Activated naive CD4-positive, alpha-beta T cell treated with anti-CD3 and anti-CD28 coated beads for 36 hours (primary cell): ENCODE measurements around the gene TTYH2. TPM values are rescaled to one million over a fixed set of nuclear protein-coding genes. Genes with fewer than 3 reads are reported as not detected.

Source experiments
- CTCF ChIA-PET: fragments of 350-600 bp; sonication (Branson Sonifier 250); formaldehyde crosslinking; loops from one replicate; lab custom pipeline; 2021; ENCODE audit warnings: antibody characterized with exemption; lab: Charles Lee
- DNase-seq: peaks from one replicate; pipeline ENCODE4 v3.0.0-alpha.2; 2020
- H3K27ac Mint-ChIP-seq: one replicate; pipeline ENCODE4 v1.8.0; 2021; ENCODE audit warnings: mild to moderate bottlenecking, mixed read lengths
- H3K27me3 Mint-ChIP-seq: one replicate; pipeline ENCODE4 v1.8.0; 2021; ENCODE audit warnings: low read depth, mixed read lengths
- H3K36me3 Mint-ChIP-seq: one replicate; pipeline ENCODE4 v1.8.0; 2021; ENCODE audit warnings: low read depth, mixed read lengths
- H3K4me1 Mint-ChIP-seq: one replicate; pipeline ENCODE4 v1.8.0; 2021; ENCODE audit warnings: low read depth, mixed read lengths
- H3K4me3 Mint-ChIP-seq: one replicate; pipeline ENCODE4 v1.8.0; 2021; ENCODE audit warnings: mild to moderate bottlenecking, moderate library complexity, mixed read lengths
- H3K9me3 Mint-ChIP-seq: one replicate; pipeline ENCODE4 v1.8.0; 2021; ENCODE audit warnings: mixed read lengths
- intact Hi-C: fragments of 100-400 bp; cut with micrococcal nuclease; formaldehyde crosslinking; loops from one replicate; pipeline ENCODE4 v1.15.1; 2023
- total RNA-seq, 2 experiments: library from RNA; stranded (reverse); gene quantifications; one replicate each; pipeline ENCODE4 v1.2.3, GENCODE V29; 2021

Gene TTYH2
- total RNA-seq, 2 experiments from 2014 or later = 2.5 to 2.8 TPM

GRCh38 chr17:74197801-74198200 lies 15.6 kb upstream of the TTYH2 start:
- Mint-ChIP-seq H3K9me3 (no peaks in the 10 kb centered on the region), H3K4me1 (peaks cover 3% of the 10 kb centered on the region), H3K36me3 (no peaks in the 10 kb centered on the region), H3K27me3 (peaks cover 25% of the 10 kb centered on the region), H3K27ac (no peak overlapping the region), H3K4me3 (no peak overlapping the region)
- DNase-seq = no peak
- CTCF ChIA-PET = no interaction called here
- intact Hi-C loops = loop anchor here (2.0 kb wide), 1 partner anchor 189 kb away; no protein-coding TSS in a partner anchor

GRCh38 chr17:74198694-74199093 lies 14.7 kb upstream of the TTYH2 start:
- no peak overlapping the region for H3K4me3 Mint-ChIP-seq
- intact Hi-C loops = loop anchor here (2.0 kb wide), 1 partner anchor 190 kb away; no protein-coding TSS in a partner anchor
- DNase-seq = no peak
- no peak overlapping the region for H3K27ac Mint-ChIP-seq
- H3K36me3 Mint-ChIP-seq = peaks cover 4% of the 10 kb centered on the region
- H3K9me3 Mint-ChIP-seq = no peaks in the 10 kb centered on the region
- CTCF ChIA-PET = interaction anchor here (0.6 to 2.4 kb wide), 7 partner anchors 7 to 197 kb away, joined by 3 to 12 read pairs (median 9); partner anchors contain the start of gene TTYH2
- H3K27me3 Mint-ChIP-seq = peaks cover 28% of the 10 kb centered on the region
- peaks cover 8% of the 10 kb centered on the region for H3K4me1 Mint-ChIP-seq

DNA sequence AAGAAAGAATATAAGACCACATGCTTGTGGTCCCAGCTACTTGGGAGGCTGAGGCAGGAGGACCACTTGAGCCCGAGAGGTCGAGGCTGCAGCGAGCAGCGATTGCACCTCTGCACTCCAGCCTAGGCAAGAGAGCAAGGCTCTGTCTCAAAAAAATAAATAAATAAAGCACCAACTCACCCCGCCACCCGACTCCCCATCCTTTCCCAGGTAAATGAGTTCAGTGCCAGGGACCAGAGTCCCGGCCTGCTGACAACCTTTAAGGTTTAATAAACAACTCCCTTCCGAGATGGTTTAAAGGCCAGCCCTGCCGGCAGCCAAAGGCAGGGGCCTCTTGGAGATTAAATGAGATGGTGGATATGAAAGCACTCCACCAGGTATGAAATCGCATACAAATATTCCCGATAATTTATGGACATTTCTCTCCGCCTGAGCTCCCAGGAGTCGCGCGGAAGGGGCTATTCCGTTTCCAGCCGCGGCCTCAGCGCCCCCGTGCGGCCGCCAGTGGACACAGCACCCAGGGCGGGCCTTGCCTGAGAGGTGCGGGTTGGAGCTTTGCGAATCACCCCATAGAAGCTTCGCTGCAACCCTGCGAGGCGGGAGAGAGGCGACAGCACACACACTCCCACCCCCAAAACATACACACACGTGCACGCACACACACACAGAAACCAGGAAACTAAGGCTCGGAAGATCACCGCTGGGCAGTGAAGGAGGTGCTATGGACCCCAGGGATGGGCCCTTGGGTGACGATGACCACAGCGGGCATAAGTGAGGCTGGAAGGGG lies 13.9 kb upstream of the TTYH2 start:
- intact Hi-C loops = loop anchor here (2.0 kb wide), 1 partner anchor 191 kb away; no protein-coding TSS in a partner anchor
- CTCF ChIA-PET = interaction anchor here (0.7 to 2.4 kb wide), 14 partner anchors 8 to 198 kb away, joined by 3 to 12 read pairs (median 4); partner anchors contain the start of gene TTYH2
- Mint-ChIP-seq H3K4me1 (peaks cover 8% of the 10 kb centered on the region), H3K27me3 (peaks cover 26% of the 10 kb centered on the region), H3K27ac (no peak overlapping the region), H3K9me3 (no peaks in the 10 kb centered on the region), H3K36me3 (peaks cover 10% of the 10 kb centered on the region), H3K4me3 (no peak overlapping the region)
- peak; percentile 69 for DNase-seq

DNA sequence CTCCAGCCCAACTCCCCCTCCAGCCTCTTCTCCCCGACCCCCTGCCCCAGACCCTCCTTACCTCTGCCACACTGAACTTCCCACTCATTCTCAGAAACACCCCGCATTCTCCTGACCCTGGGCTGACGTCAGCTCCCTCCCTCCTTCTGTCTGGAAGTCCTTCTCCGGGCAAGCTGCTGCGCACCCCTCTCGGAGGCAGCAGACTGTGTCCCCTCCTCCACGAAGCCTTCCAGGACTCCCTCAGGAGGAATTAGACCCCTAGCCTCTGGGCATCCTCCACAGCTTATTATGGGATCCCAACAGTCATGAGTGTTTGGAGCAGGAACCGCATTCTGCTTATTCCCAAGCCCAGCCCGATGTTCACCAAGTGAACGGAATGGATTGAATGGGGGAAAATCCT lies 13.3 kb upstream of the TTYH2 start:
- CTCF ChIA-PET = interaction anchor here (0.7 to 2.4 kb wide), 13 partner anchors 8 to 115 kb away, joined by 3 to 12 read pairs (median 5); partner anchors contain the start of gene TTYH2
- DNase-seq = no peak
- intact Hi-C loops = no loop called here
- Mint-ChIP-seq H3K27me3 (peaks cover 22% of the 10 kb centered on the region), H3K4me1 (peaks cover 12% of the 10 kb centered on the region), H3K36me3 (peaks cover 15% of the 10 kb centered on the region), H3K4me3 (no peak overlapping the region), H3K9me3 (no peaks in the 10 kb centered on the region), H3K27ac (no peak overlapping the region)

DNA sequence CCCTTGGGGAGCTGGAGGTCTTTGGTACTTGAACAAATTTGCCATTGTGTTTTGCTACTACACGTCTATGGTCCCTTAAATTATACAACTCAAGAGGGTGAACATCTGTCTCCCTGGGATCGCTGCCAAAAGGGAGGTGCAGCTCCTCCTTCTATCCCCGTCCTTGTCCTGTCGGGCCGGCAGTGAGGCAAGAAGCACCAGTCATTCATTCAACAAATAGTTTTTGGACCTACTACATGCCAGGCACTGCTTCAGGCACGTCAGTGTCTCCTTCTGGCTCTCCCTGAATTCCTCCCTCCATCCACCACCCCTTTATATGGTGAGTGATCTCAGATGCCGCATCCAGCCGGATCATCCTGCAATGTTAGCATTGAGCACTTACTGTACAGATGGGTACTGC lies 12.1 kb upstream of the TTYH2 start:
- no peak for DNase-seq
- H3K36me3 Mint-ChIP-seq = peaks cover 26% of the 10 kb centered on the region
- intact Hi-C loops = no loop called here

DNA sequence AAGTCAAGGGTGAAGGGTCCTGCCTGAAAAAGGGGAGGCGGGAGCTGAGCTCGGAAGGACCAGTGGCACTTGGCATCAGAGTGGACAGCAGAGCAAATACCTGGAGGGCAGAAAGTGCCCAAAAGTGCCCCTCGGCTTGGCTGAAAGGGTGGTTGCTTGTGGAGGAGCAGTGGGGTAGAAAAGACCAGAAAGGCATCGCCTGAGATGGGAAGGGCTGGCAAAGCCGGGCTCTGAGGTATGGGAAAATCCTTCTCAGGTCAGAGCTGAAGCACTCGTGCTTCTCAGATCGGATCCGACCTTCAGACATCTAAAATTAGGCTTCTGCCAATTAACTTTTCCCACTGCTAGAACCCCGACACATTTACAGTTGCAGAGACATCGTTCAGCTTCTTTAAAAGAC lies 11.4 kb upstream of the TTYH2 start:
- H3K4me1 Mint-ChIP-seq = peaks cover 27% of the 10 kb centered on the region
- DNase-seq = no peak
- H3K9me3 Mint-ChIP-seq = no peaks in the 10 kb centered on the region
- intact Hi-C loops = no loop called here
- H3K36me3 Mint-ChIP-seq = peaks cover 29% of the 10 kb centered on the region
- H3K27ac Mint-ChIP-seq = no peak overlapping the region
- CTCF ChIA-PET = interaction anchor here (1.5 to 2.0 kb wide), 3 partner anchors 11 to 310 kb away, joined by 3 to 5 read pairs (median 5); partner anchors contain the start of gene TTYH2
- peaks cover 16% of the 10 kb centered on the region for H3K27me3 Mint-ChIP-seq
- no peak overlapping the region for H3K4me3 Mint-ChIP-seq

More for the DNA sequence above, 12.1 kb upstream of the TTYH2 start:
- Mint-ChIP-seq H3K9me3 (no peaks in the 10 kb centered on the region), H3K27me3 (peaks cover 17% of the 10 kb centered on the region), H3K4me3 (no peak overlapping the region), H3K27ac (no peak overlapping the region), H3K4me1 (peaks cover 24% of the 10 kb centered on the region)
- CTCF ChIA-PET = interaction anchor here (0.9 to 1.6 kb wide), 2 partner anchors 10 to 115 kb away, joined by 4 to 5 read pairs; no protein-coding TSS in a partner anchor

DNA sequence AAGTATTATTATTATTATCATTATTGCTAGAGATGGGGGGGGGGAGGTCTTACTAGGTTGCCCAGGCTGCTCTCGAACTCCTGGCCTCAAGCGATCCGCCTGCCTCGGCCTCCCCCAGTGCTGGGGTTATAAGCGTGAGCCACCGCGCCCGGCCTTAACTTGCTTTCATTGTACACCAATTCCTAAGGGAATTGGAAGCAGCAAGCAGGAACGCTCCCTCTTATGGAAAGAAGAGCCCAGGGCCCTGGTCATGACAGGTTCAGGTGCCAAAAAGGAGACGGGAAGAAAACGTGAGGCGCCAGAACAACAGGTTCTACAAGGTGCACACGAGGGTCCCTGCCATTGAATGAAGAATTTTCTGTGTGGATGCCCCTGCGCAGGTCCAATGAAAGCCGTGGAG lies 10.4 kb upstream of the TTYH2 start:
- H3K4me3 Mint-ChIP-seq = peak overlapping the region; percentile 100
- CTCF ChIA-PET = interaction anchor here (0.6 to 2.0 kb wide), 9 partner anchors 8 to 961 kb away, joined by 3 to 5 read pairs (median 3); partner anchors contain the start of gene TTYH2
- peaks cover 30% of the 10 kb centered on the region for H3K4me1 Mint-ChIP-seq
- intact Hi-C loops = loop anchor here (1.0 kb wide), 1 partner anchor 10 kb away; the partner anchor contains the start of gene TTYH2
- no peak for DNase-seq
- H3K9me3 Mint-ChIP-seq = no peaks in the 10 kb centered on the region
- no peak overlapping the region for H3K27ac Mint-ChIP-seq
- peaks cover 33% of the 10 kb centered on the region for H3K36me3 Mint-ChIP-seq
- peaks cover 13% of the 10 kb centered on the region for H3K27me3 Mint-ChIP-seq

GRCh38 chr17:74203439-74204240 lies 9.7 kb upstream of the TTYH2 start, which contains the start of gene RPL38:
RPL38 (plus strand) TSS chr17:74203678; CDS start chr17:74203956, 278 bp downstream.
- peak; percentile 98 for DNase-seq
- Mint-ChIP-seq H3K27me3 (peaks cover 13% of the 10 kb centered on the region), H3K27ac (peak within 1 kb of the TSS; percentile 98), H3K4me1 (peaks cover 35% of the 10 kb centered on the region), H3K36me3 (peaks cover 39% of the 10 kb centered on the region), H3K9me3 (no peaks in the 10 kb centered on the region), H3K4me3 (peak within 1 kb of the TSS; percentile 100)
- CTCF ChIA-PET = interaction anchor here (0.6 to 2.0 kb wide), 9 partner anchors 8 to 962 kb away, joined by 3 to 5 read pairs (median 3); partner anchors contain the start of gene TTYH2
- intact Hi-C loops = loop anchor here (1.0 kb wide), 1 partner anchor 10 kb away; the partner anchor contains the start of gene TTYH2

- CTCF ChIA-PET = no interaction called here
- peaks cover 13% of the 10 kb centered on the region for H3K27me3 Mint-ChIP-seq
- H3K9me3 Mint-ChIP-seq = no peaks in the 10 kb centered on the region
- peaks cover 47% of the 10 kb centered on the region for H3K36me3 Mint-ChIP-seq
- no peak for DNase-seq
- H3K4me1 Mint-ChIP-seq = peaks cover 43% of the 10 kb centered on the region
- intact Hi-C loops = no loop called here
- peak overlapping the region; percentile 100 for H3K4me3 Mint-ChIP-seq
- peak overlapping the region; percentile 81 for H3K27ac Mint-ChIP-seq
Measured at GRCh38 chr17:74204474-74204873, 8.9 kb upstream of the TTYH2 start.

DNA sequence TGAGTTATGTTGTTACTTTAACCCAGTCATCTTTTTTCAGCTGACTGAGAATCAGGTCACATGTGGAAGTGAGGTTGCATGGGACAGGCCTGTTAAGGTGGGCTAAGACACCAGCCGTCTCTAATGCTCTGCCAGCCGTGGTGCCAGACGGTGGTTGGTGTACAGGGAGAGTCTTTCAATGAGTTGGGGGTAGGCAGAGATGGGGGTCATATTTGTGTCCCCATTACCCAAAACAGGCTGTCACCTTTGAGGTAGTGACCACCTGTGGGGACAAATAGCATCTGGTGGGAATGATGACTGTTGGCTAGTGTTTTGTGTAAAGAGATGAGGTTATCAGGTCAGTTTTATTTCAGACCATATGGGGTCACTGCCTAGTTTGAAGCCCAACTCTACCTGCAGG lies 8.1 kb upstream of the TTYH2 start:
- H3K9me3 Mint-ChIP-seq = no peaks in the 10 kb centered on the region
- CTCF ChIA-PET = interaction anchor here (0.6 kb wide), 1 partner anchor 1065 kb away, joined by 3 read pairs; no protein-coding TSS in a partner anchor
- no peak for DNase-seq
- intact Hi-C loops = no loop called here
- peaks cover 12% of the 10 kb centered on the region for H3K27me3 Mint-ChIP-seq
- peaks cover 46% of the 10 kb centered on the region for H3K4me1 Mint-ChIP-seq
- peak overlapping the region; percentile 100 for H3K4me3 Mint-ChIP-seq
- H3K36me3 Mint-ChIP-seq = peaks cover 52% of the 10 kb centered on the region
- peak overlapping the region; percentile 64 for H3K27ac Mint-ChIP-seq

GRCh38 chr17:74206332-74206818 lies 7.0 kb upstream of the TTYH2 start:
- CTCF ChIA-PET = interaction anchor here (0.7 kb wide), 1 partner anchor 260 kb away, joined by 3 read pairs; no protein-coding TSS in a partner anchor
- Mint-ChIP-seq H3K9me3 (no peaks in the 10 kb centered on the region), H3K4me3 (peak overlapping the region; percentile 100), H3K27me3 (peaks cover 5% of the 10 kb centered on the region), H3K27ac (peak overlapping the region; percentile 71), H3K4me1 (peaks cover 55% of the 10 kb centered on the region), H3K36me3 (peaks cover 56% of the 10 kb centered on the region)
- DNase-seq = no peak
- intact Hi-C loops = no loop called here
